HepG2 (cell line): ENCODE measurements around the gene PLSCR3. TPM values are rescaled to one million over a fixed set of nuclear protein-coding genes. Genes with fewer than 3 reads are reported as not detected.

Experiments
- ATAC-seq: fragments of 200-7000 bp; cut with Tn5 transposase; 3 replicates; pipeline ENCODE4 v1.9.1; 2020; ENCODE audit warnings: mild to moderate bottlenecking, moderate library complexity
- BruUV-seq: library from RNA; stranded (reverse); fragments of 400-500 nt; replicated peaks from 2 replicates; lab custom pipeline; 2021; lab: Mats Ljungman, UMichigan
- CTCF ChIA-PET: fragments of 300-600 bp; formaldehyde crosslinking; extraction: SDS; loops from one replicate; lab custom pipeline; 2021; ENCODE audit warnings: low total read pairs, inconsistent platforms, low intra/inter-chr PET ratio; lab: Yijun Ruan, JAX
- POLR2A ChIA-PET: fragments of 350-600 bp; sonication (Branson Sonifier 250); formaldehyde crosslinking; loops from one replicate; lab custom pipeline; 2020; ENCODE audit warnings: antibody characterized with exemption, inconsistent platforms; lab: Yijun Ruan, JAX
- DNase-seq: peaks from one replicate; pipeline ENCODE4 v3.0.0-alpha.2; 2015; ENCODE audit warnings: low spot score
- FAIRE-seq: peaks from 3 replicates; lab custom pipeline; 2011; peaks lifted over from hg19 to GRCh38; lab: Jason Lieb, UNC
- H2AFZ ChIP-seq: one replicate; pipeline ENCODE4 v1.6.1; 2011; ENCODE audit warnings: low read length, inconsistent platforms
- H3K27ac ChIP-seq: fragments of 300-600 bp; 3 replicates; pipeline ENCODE4 v1.8.0; 2011; ENCODE audit warnings: mixed run types, mild to moderate bottlenecking, mixed read lengths, low read length, inconsistent platforms; ENCODE audit not compliant: insufficient read depth; ENCODE audit errors: extremely low read length
- H3K27me3 ChIP-seq, 2 experiments: fragments of 200-600 bp in 1 of 2; 2 replicates in 1 of 2; 3 replicates in 1 of 2; pipeline versions ENCODE4 v1.6.0 to v1.8.0; 2011; ENCODE audit warnings: low read length in 2 of 2, mild to moderate bottlenecking in 2 of 2, moderate library complexity in 2 of 2, inconsistent platforms in 1 of 2; ENCODE audit not compliant: insufficient read depth in 2 of 2, control insufficient read depth in 1 of 2
- H3K36me3 ChIP-seq, 2 experiments: fragments of 200-600 bp in 1 of 2; replicated peaks in 1 of 2; 2 replicates in 1 of 2; 3 replicates in 1 of 2; pipeline versions ENCODE4 v1.5.1 to v1.8.0; 2011; ENCODE audit warnings: low read length in 2 of 2, inconsistent platforms in 1 of 2; ENCODE audit not compliant: insufficient read depth in 2 of 2, control insufficient read depth in 1 of 2
- H3K4me1 ChIP-seq: 2 replicates; pipeline ENCODE4 v1.5.1; 2012; ENCODE audit warnings: low read length, inconsistent platforms; ENCODE audit not compliant: insufficient read depth
- H3K4me2 ChIP-seq: 2 replicates; pipeline ENCODE4 v1.6.0; 2011; ENCODE audit warnings: low read depth, low read length, inconsistent platforms
- H3K4me3 ChIP-seq, 3 experiments: fragments of 200-600 bp in 1 of 3; sonication (generic), shearing (Covaris generic) in 1 of 3; replicated peaks in 1 of 3; 2 replicates each; pipeline ENCODE4 v1.5.1; 2011 to 2016; ENCODE audit warnings: low read length in 3 of 3, inconsistent platforms in 2 of 3, low read depth in 2 of 3, mild to moderate bottlenecking in 2 of 3, control low read depth in 1 of 3, mixed read lengths in 1 of 3; ENCODE audit not compliant: insufficient read depth in 1 of 3
- H3K79me2 ChIP-seq: one replicate; pipeline ENCODE4 v1.6.1; 2011; ENCODE audit warnings: low read length, inconsistent platforms; ENCODE audit not compliant: insufficient read depth
- H3K9ac ChIP-seq: 2 replicates; pipeline ENCODE4 v1.6.0; 2011; ENCODE audit warnings: mild to moderate bottlenecking, low read depth, low read length, inconsistent platforms; ENCODE audit not compliant: insufficient read depth
- H3K9me3 ChIP-seq: 2 replicates; pipeline ENCODE4 v1.5.1; 2012; ENCODE audit warnings: mild to moderate bottlenecking, low read length
- H4K20me1 ChIP-seq: 2 replicates; pipeline ENCODE4 v1.6.0; 2011; ENCODE audit warnings: inconsistent platforms, mild to moderate bottlenecking, low read length, moderate library complexity; ENCODE audit not compliant: insufficient read depth
- BRD4 ChIP-seq: sonication (generic); formaldehyde crosslinking; IDR thresholded peaks from 2 replicates; pipeline ENCODE4 v1.4.0; 2020; ENCODE audit warnings: missing genetic modification reagents
- CHD2 ChIP-seq: IDR thresholded peaks from 2 replicates; pipeline ENCODE4 v1.6.1; 2011; ENCODE audit warnings: low read depth, low read length, improper control_type of control experiment
- CHD4 ChIP-seq: fragments of 200-600 bp; sonication (generic); IDR thresholded peaks from 2 replicates; pipeline ENCODE4 v1.7.0; 2017; ENCODE audit warnings: mild to moderate bottlenecking, low read length, borderline replicate concordance
- FOXA3 ChIP-seq: IDR thresholded peaks from 2 replicates; pipeline ENCODE4 v1.6.1; 2016; ENCODE audit warnings: missing genetic modification reagents, missing compliant biosample characterization
- HNRNPL ChIP-seq: fragments of 200-400 bp; formaldehyde crosslinking; IDR thresholded peaks from 2 replicates; pipeline ENCODE4 v1.6.1; 2017; ENCODE audit warnings: mild to moderate bottlenecking, low read depth, low read length
- HOXD1 ChIP-seq: sonication (generic); formaldehyde crosslinking; IDR thresholded peaks from 2 replicates; pipeline ENCODE4 v1.5.0; 2020; ENCODE audit warnings: missing genetic modification reagents
- MIXL1 ChIP-seq: IDR thresholded peaks from 2 replicates; pipeline ENCODE4 v1.6.1; 2016
- RXRA ChIP-seq: sonication (generic); formaldehyde crosslinking; IDR thresholded peaks from 2 replicates; pipeline ENCODE4 v1.5.1; 2020; ENCODE audit warnings: missing genetic modification reagents
- SCMH1 ChIP-seq: sonication (generic); formaldehyde crosslinking; IDR thresholded peaks from 2 replicates; pipeline ENCODE4 v1.9.0; 2021; ENCODE audit warnings: missing genetic modification reagents, mild to moderate bottlenecking, borderline replicate concordance
- WGBS: methylation state at CpG from one replicate; pipeline ENCODE4 v1.1.6; 2017; ENCODE audit warnings: low lambda C conversion rate; 5-methylcytosine and 5-hydroxymethylcytosine counted together
- in situ Hi-C: cut with HindIII; loops from 2 replicates; pipeline ENCODE4 v1.10.0; 2017; ENCODE audit warnings: low pct_unique_long_range_greater_than_20kb; ENCODE audit not compliant: extremely low pct_ligation_motif_present
- intact Hi-C: fragments of 100-400 bp; cut with micrococcal nuclease; formaldehyde crosslinking; loops from one replicate; pipeline ENCODE4 v1.10.0; 2022; ENCODE audit not compliant: unreplicated experiment
- polyA plus RNA-seq, 8 experiments: library from polyadenylated mRNA; depleted of rRNA in 3 of 8; stranded (reverse) in 7 of 8; unstranded in 1 of 8; fragments of >200 nt; fragmentation: Illumina TruSeq in 4 of 8; extraction: Trizol in 4 of 8; gene quantifications; 2 replicates each; pipeline versions ENCODE4 v1.2.1 to v1.2.3, GENCODE V29; 2011 to 2016; ENCODE audit warnings: low read depth in 4 of 8, missing spikeins in 1 of 8, mixed read lengths in 1 of 8; ENCODE audit not compliant: insufficient read depth in 1 of 8
- total RNA-seq, 5 experiments: library from RNA; depleted of rRNA; stranded (reverse); fragments of >200 nt; fragmentation: Illumina TruSeq; extraction: Trizol; gene quantifications; 2 replicates each; pipeline ENCODE4 v1.2.3, GENCODE V29; 2016; ENCODE audit warnings: low read depth in 1 of 5
- TF ChIP-seq, protein P1 (sequence below): sonication (generic); formaldehyde crosslinking; IDR thresholded peaks from 2 replicates; pipeline ENCODE4 v1.5.0; 2020; ENCODE audit warnings: mild to moderate bottlenecking, missing genetic modification reagents
- TF ChIP-seq, protein P2 (sequence below): sonication (generic); formaldehyde crosslinking; conservative IDR thresholded peaks from 2 replicates; pipeline ENCODE4 v1.8.0; 2022; ENCODE audit warnings: low read depth, missing genetic modification reagents

Gene PLSCR3
- total and polyA plus RNA-seq, 2 of the 13 experiments (the other 11 are each of a cell fraction or from before 2014, with no cell fraction given): 5.6 to 6.2 TPM

DNA sequence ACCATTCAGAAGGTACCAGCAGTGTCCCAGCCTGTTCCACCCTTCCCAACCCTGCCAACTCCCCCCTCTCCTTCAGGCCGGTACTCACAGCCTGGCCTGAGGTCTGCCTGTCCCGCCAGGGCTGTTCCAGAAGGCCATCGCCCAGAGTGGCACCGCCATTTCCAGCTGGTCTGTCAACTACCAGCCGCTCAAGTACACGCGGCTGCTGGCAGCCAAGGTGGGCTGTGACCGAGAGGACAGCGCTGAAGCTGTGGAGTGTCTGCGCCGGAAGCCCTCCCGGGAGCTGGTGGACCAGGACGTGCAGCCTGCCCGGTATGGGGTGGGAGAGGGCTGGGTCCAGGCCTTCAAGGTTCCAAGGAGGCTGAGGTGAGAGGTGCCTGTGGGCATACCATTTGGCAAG, 20.5 kb upstream of the PLSCR3 start (continued):
- no peak for TF ChIP-seq FOXA3 (CRISPR knock-in tag)
- TF ChIP-seq HOXD1 (CRISPR knock-in tag): no peak
- no peak for TF ChIP-seq HNRNPL
- TF ChIP-seq CHD4: no peak
- TF ChIP-seq, protein P1, sequence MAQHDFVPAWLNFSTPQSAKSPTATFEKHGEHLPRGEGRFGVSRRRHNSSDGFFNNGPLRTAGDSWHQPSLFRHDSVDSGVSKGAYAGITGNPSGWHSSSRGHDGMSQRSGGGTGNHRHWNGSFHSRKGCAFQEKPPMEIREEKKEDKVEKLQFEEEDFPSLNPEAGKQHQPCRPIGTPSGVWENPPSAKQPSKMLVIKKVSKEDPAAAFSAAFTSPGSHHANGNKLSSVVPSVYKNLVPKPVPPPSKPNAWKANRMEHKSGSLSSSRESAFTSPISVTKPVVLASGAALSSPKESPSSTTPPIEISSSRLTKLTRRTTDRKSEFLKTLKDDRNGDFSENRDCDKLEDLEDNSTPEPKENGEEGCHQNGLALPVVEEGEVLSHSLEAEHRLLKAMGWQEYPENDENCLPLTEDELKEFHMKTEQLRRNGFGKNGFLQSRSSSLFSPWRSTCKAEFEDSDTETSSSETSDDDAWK (CRISPR knock-in tag): no peak
- no peak for TF ChIP-seq RXRA (CRISPR knock-in tag)
- TF ChIP-seq, all 625 proteins: peak for 0

DNA sequence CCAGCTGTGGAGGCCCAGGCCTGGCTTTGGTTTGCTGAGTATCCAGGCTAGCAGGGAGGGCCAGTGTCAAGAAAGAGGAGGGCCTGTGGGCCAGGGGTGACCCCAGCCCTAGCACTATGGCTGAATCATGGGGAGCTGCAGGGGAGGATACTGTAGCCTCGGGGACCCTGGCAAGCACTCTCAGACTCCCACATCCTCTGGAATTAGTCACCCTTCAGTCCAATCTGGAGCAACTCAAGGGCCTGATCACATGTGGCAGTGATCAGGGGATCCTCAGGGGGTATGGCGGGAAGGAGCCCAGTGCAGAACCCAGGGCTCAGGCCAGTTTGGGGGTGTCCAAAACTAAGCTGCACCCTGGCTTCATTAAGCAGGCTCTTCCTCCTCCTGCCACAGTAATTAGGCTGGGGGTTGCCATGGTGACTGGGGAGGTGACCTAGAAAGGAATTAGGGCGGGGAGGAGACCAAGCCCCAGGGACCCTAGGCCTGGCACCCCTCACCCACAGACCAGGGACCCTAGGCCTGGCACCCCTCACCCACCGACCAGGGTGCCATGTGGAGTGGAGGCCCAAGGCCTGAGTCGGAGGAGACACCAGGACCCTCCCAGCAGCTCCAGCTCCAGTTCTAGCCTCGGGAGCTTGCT, 19.1 kb upstream of the PLSCR3 start:
- WGBS: no CpG with 5 or more reads among the region's 6 CpGs
- no peak for FAIRE-seq
- POLR2A ChIA-PET: interaction anchor here (0.9 kb wide), 1 partner anchor 10 kb away, joined by 6 read pairs; the partner anchor contains the start of gene TMEM256

More for the DNA sequence above, 19.1 kb upstream of the PLSCR3 start:
- H3K4me2 ChIP-seq: no peak overlapping the region
- CTCF ChIA-PET: no interaction called here
- no peaks in the 10 kb centered on the region for H3K9me3 ChIP-seq
- no peak overlapping the region for H2AFZ ChIP-seq
- BruUV-seq: no TSS peak
- H3K36me3 ChIP-seq: 0 out of 5 replicates have a peak, but pooled peaks cover 0 to 2% of the 10 kb centered on the region in 2 experiments
- no peak for DNase-seq
- no peaks in the 10 kb centered on the region for H3K4me1 ChIP-seq
- ATAC-seq: no peak
- no peaks in the 10 kb centered on the region for H4K20me1 ChIP-seq
- H3K4me3 ChIP-seq: no peak overlapping the region
- H3K79me2 ChIP-seq: no peaks in the 10 kb centered on the region
- in situ Hi-C loops (no loop called here), intact Hi-C loops (no loop called here)
- no peaks in the 10 kb centered on the region for H3K27me3 ChIP-seq
- no peak overlapping the region for H3K27ac ChIP-seq
- H3K9ac ChIP-seq: no peak overlapping the region
- TF ChIP-seq BRD4 (CRISPR knock-in tag) (no peak), CHD2 (no peak), SCMH1 (CRISPR knock-in tag) (no peak), MIXL1 (CRISPR knock-in tag) (no peak)
- TF ChIP-seq, protein P2, sequence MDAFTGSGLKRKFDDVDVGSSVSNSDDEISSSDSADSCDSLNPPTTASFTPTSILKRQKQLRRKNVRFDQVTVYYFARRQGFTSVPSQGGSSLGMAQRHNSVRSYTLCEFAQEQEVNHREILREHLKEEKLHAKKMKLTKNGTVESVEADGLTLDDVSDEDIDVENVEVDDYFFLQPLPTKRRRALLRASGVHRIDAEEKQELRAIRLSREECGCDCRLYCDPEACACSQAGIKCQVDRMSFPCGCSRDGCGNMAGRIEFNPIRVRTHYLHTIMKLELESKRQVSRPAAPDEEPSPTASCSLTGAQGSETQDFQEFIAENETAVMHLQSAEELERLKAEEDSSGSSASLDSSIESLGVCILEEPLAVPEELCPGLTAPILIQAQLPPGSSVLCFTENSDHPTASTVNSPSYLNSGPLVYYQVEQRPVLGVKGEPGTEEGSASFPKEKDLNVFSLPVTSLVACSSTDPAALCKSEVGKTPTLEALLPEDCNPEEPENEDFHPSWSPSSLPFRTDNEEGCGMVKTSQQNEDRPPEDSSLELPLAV (CRISPR knock-in tag): no peak
- TF ChIP-seq, all 625 proteins: peak for 0
